ENCODE data around the gene ZNF8. TPM values are rescaled to one million over a fixed set of nuclear protein-coding genes. Genes with fewer than 3 reads are reported as not detected.
"Not testable (repeated sequence)": the region's sequence is repeated elsewhere in the genome, so short reads cannot be mapped to it uniquely, and the experiment has no call there.

The ZNF8 gene
- total RNA-seq, 2 experiments from 2014 or later, result 5.1 to 5.4 TPM

- ChIA-PET POLR2A (no interaction called here), CTCF (interaction anchor here (0.6 to 1.3 kb wide), 3 partner anchors 20 to 209 kb away, joined by 3 read pairs; no protein-coding TSS in a partner anchor)
- H3K36me3 Mint-ChIP-seq (ENCODE audit: low read depth), result peaks cover 74% of the 10 kb centered on the region
- peak within 1 kb of the TSS; percentile 98 for H3K27ac Mint-ChIP-seq
- H3K4me1 Mint-ChIP-seq, result peaks cover 44% of the 10 kb centered on the region
- H3K4me3 Mint-ChIP-seq, result peak within 1 kb of the TSS; percentile 91
- H3K9me3 Mint-ChIP-seq, result peaks cover 16% of the 10 kb centered on the region
- peak; percentile 96 for DNase-seq
- H3K27me3 Mint-ChIP-seq, result no peaks in the 10 kb centered on the region
Measured at GRCh38 chr19:58305065-58305931, 26.5 kb downstream of the ZNF8 start, which contains the start of gene ERVK3-1. Gene ERVK3-1, plus strand, starts transcription at chr19:58305377. Its CDS starts 6,792 bp downstream, at chr19:58312169.

DNA sequence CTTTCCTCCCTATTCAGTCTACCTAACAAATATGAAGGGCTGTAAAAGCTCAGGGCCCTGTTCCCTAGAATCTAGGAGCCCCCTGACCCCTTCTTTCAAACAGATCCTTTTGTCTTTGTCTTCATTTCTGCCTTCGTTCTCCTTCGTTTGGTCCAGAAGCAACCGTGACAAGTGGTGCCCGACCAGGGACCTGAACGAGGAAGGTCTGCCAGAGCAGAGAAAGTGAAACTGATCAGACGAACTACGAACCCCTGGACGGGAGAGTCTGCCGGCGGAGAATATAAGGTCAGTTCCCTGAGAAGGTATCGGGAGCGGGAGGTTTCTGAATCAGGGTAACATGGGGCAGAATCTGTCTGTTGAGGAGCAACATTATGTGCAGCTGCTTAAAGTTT, 27.2 kb downstream of the ZNF8 start:
- ChIA-PET CTCF (interaction anchor here (0.6 to 1.4 kb wide), 5 partner anchors 13 to 208 kb away, joined by 3 to 4 read pairs (median 3); partner anchors contain the start of gene ZNF497), POLR2A (no interaction called here)
- peaks cover 44% of the 10 kb centered on the region for H3K4me1 Mint-ChIP-seq
- H3K27me3 Mint-ChIP-seq, result no peaks in the 10 kb centered on the region
- H3K9me3 Mint-ChIP-seq, result peaks cover 13% of the 10 kb centered on the region
- H3K4me3 Mint-ChIP-seq, result peak overlapping the region; percentile 91
- H3K36me3 Mint-ChIP-seq (ENCODE audit: low read depth), result peaks cover 74% of the 10 kb centered on the region
- peak overlapping the region; percentile 98 for H3K27ac Mint-ChIP-seq
- DNase-seq, result peak; percentile 13

DNA sequence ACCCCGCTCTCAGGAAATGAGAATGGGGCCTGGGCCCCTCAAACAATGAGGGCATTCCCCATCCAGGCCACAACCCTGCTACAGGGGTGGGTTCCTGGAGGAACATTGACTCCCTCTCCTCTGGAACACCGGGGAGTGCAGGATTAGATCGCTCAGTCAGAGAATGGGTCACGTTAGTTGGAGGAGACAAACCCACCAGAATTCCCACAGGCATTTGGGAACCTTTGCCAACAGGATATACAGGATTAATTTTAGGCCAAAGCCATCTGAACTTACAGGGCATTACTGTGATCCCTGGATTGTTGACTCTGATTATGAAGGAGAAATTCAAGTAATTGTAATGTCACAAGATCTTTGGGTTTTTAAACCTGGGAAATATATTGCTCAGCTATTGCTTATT, 29.0 kb downstream of the ZNF8 start:
- no peak overlapping the region for H3K27ac Mint-ChIP-seq

GRCh38 chr19:58310685-58311084, 31.9 kb downstream of the ZNF8 start:
- POLR2A ChIA-PET, result not testable (repeated sequence)

More for the DNA sequence above, 29.0 kb downstream of the ZNF8 start:
- no peak overlapping the region for H3K4me3 Mint-ChIP-seq
- ChIA-PET CTCF (interaction anchor here (3.0 kb wide), 1 partner anchor 19 kb away, joined by 12 read pairs; the partner anchor contains the start of gene ZSCAN22), POLR2A (no interaction called here)
- H3K4me1 Mint-ChIP-seq, result peaks cover 44% of the 10 kb centered on the region
- peaks cover 81% of the 10 kb centered on the region for H3K36me3 Mint-ChIP-seq (ENCODE audit: low read depth)
- H3K27me3 Mint-ChIP-seq, result no peaks in the 10 kb centered on the region
- no peak for DNase-seq
- H3K9me3 Mint-ChIP-seq, result peaks cover 19% of the 10 kb centered on the region

DNA sequence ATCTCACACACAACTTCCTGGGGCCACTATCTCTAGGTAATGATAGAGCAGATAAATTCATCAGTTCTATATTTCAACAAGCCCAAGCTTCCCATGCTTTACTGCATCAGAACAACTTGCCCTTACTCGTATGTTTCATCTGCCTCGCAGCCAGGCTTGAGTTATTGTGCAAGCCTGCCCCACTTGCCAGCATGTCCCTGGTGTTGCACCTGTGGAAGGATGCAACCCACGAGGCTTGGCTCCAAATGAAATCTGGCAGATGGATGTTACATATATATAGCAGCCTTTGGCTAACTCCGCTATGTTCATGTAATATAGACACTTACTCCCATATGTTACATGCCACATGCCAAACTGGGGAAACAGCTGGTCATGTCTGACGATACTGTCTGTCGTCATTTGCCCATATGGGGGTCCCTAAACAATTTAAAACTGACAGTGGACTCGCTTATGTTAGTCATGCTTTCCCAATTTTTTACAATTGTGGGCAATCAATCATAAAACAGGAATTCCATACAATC, 32.6 kb downstream of the ZNF8 start:
- no peak for DNase-seq
- POLR2A ChIA-PET, result no interaction called here
- Mint-ChIP-seq H3K4me3 (no peak overlapping the region), H3K4me1 (peaks cover 24% of the 10 kb centered on the region), H3K27me3 (no peaks in the 10 kb centered on the region), H3K36me3 (ENCODE audit: low read depth) (peaks cover 87% of the 10 kb centered on the region), H3K9me3 (peaks cover 16% of the 10 kb centered on the region), H3K27ac (no peak overlapping the region)
- CTCF ChIA-PET, result no interaction called here

More at GRCh38 chr19:58310685-58311084, 31.9 kb downstream of the ZNF8 start:
- Mint-ChIP-seq H3K36me3 (ENCODE audit: low read depth) (peaks cover 88% of the 10 kb centered on the region), H3K9me3 (peaks cover 20% of the 10 kb centered on the region), H3K4me1 (peaks cover 31% of the 10 kb centered on the region)
- CTCF ChIA-PET, result interaction anchor here (3.0 kb wide), 1 partner anchor 16 kb away, joined by 12 read pairs; the partner anchor contains the start of gene ZSCAN22
- H3K27ac Mint-ChIP-seq, DNase-seq, H3K27me3 Mint-ChIP-seq, H3K4me3 Mint-ChIP-seq: not testable (repeated sequence)

DNA sequence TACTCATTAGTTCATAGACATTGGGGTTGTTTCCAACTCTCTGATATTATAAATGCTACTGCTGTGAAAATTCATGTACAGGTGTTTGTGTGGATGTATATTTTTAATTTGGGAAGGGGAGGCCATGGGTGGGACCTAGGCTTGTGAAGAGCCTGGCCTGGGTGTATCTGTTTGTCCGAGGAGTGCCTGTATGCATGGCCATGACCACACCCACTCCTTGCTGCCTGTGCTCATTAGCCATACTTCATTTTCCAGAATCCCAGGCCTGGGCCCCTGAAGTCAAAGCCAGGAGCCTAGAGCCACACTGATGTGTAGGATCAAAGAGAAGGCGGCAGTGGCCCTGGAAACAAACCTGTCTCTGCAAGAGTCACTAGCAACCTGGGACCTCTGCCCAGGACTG, 36.8 kb downstream of the ZNF8 start:
- H3K9me3 Mint-ChIP-seq, result peaks cover 14% of the 10 kb centered on the region
- H3K36me3 Mint-ChIP-seq (ENCODE audit: low read depth), result peaks cover 51% of the 10 kb centered on the region
- POLR2A ChIA-PET, result no interaction called here
- CTCF ChIA-PET, result no interaction called here
- no peaks in the 10 kb centered on the region for H3K27me3 Mint-ChIP-seq
- no peak for DNase-seq
- H3K4me1 Mint-ChIP-seq, result no peaks in the 10 kb centered on the region
- H3K27ac Mint-ChIP-seq, result no peak overlapping the region
- H3K4me3 Mint-ChIP-seq, result no peak overlapping the region

GRCh38 chr19:58317476-58318072, 38.8 kb downstream of the ZNF8 start:
- DNase-seq, result peak; percentile 38
- no peaks in the 10 kb centered on the region for H3K4me1 Mint-ChIP-seq
- H3K27me3 Mint-ChIP-seq, result no peaks in the 10 kb centered on the region
- H3K9me3 Mint-ChIP-seq, result peaks cover 5% of the 10 kb centered on the region
- H3K27ac Mint-ChIP-seq, result no peak overlapping the region
- ChIA-PET POLR2A (no interaction called here), CTCF (interaction anchor here (0.6 to 1.0 kb wide), 5 partner anchors 9 to 202 kb away, joined by 3 to 5 read pairs (median 4); partner anchors contain the start of genes ZBTB45 and ZSCAN22)
- H3K36me3 Mint-ChIP-seq (ENCODE audit: low read depth), result peaks cover 32% of the 10 kb centered on the region
- no peak overlapping the region for H3K4me3 Mint-ChIP-seq

DNA sequence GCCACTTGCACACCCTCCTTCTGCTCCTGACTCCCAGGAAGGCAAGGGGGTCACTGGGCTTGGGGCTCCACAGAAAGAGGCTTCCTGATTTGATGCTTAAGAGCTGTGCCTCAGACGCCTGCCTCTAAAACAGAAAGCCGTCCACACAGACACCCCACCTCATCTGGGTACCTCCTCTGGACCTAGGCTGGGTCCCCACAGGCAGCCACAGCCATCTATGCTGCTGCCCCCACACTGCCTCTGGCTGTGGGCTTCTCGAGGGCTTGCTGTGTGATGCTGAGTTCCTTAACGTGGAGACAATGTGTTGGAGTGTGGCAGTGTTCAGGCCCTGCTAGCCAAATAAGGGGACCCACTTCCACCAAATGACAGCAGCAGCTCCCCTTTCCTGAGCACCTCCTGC, 39.5 kb downstream of the ZNF8 start:
- ChIA-PET CTCF (interaction anchor here (1.3 kb wide), 1 partner anchor 196 kb away, joined by 3 read pairs; no protein-coding TSS in a partner anchor), POLR2A (no interaction called here)
- no peaks in the 10 kb centered on the region for H3K4me1 Mint-ChIP-seq
- H3K4me3 Mint-ChIP-seq, result no peak overlapping the region
- peaks cover 26% of the 10 kb centered on the region for H3K36me3 Mint-ChIP-seq (ENCODE audit: low read depth)
- no peak overlapping the region for H3K27ac Mint-ChIP-seq
- no peaks in the 10 kb centered on the region for H3K27me3 Mint-ChIP-seq
- DNase-seq, result no peak
- peaks cover 5% of the 10 kb centered on the region for H3K9me3 Mint-ChIP-seq

GRCh38 chr19:58319241-58319640, 40.5 kb downstream of the ZNF8 start:
- peaks cover 5% of the 10 kb centered on the region for H3K9me3 Mint-ChIP-seq
- no peaks in the 10 kb centered on the region for H3K4me1 Mint-ChIP-seq
- no peak overlapping the region for H3K27ac Mint-ChIP-seq
- ChIA-PET POLR2A (no interaction called here), CTCF (interaction anchor here (1.0 to 1.3 kb wide), 2 partner anchors 13 to 195 kb away, joined by 3 to 4 read pairs; no protein-coding TSS in a partner anchor)
- DNase-seq, result no peak
- H3K36me3 Mint-ChIP-seq (ENCODE audit: low read depth), result peaks cover 18% of the 10 kb centered on the region
- no peak overlapping the region for H3K4me3 Mint-ChIP-seq
- H3K27me3 Mint-ChIP-seq, result no peaks in the 10 kb centered on the region

GRCh38 chr19:58325311-58326022, 46.7 kb downstream of the ZNF8 start:
- no peak overlapping the region for H3K27ac Mint-ChIP-seq
- H3K27me3 Mint-ChIP-seq, result no peaks in the 10 kb centered on the region
- CTCF ChIA-PET, result interaction anchor here (2.8 kb wide), 1 partner anchor 16 kb away, joined by 12 read pairs; no protein-coding TSS in a partner anchor
- H3K36me3 Mint-ChIP-seq (ENCODE audit: low read depth), result no peaks in the 10 kb centered on the region
- no peak for DNase-seq
- no peak overlapping the region for H3K4me3 Mint-ChIP-seq
- no peaks in the 10 kb centered on the region for H3K9me3 Mint-ChIP-seq
- H3K4me1 Mint-ChIP-seq, result no peaks in the 10 kb centered on the region
- POLR2A ChIA-PET, result no interaction called here

DNA sequence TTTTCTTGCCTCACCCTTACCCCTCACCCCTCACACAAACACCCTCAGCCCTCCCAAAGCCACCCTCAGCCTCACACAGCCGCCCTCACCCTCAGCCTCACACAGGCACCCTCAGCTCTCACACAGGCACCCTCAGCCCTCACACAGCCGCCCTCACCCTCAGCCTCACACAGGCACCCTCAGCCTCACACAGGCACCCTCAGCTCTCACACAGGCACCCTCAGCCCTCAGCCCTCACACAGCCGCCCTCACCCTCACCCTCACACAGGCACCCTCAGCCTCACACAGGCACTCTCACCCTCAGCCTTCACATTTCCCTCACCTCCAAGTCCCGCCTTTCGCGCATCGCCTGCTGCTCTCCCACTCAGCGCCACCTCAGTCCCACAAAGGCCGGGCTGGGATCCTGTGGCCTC, 47.8 kb downstream of the ZNF8 start:
- CTCF ChIA-PET, result interaction anchor here (0.6 to 2.8 kb wide), 4 partner anchors 9 to 193 kb away, joined by 3 to 12 read pairs (median 4); partner anchors contain the start of gene ZBTB45
- POLR2A ChIA-PET, result interaction anchor here (1.3 kb wide), 1 partner anchor 82 kb away, joined by 3 read pairs; the partner anchor contains the start of gene ZNF584
- no peak overlapping the region for H3K4me3 Mint-ChIP-seq
- H3K36me3 Mint-ChIP-seq (ENCODE audit: low read depth), result no peaks in the 10 kb centered on the region
- no peaks in the 10 kb centered on the region for H3K9me3 Mint-ChIP-seq
- no peaks in the 10 kb centered on the region for H3K4me1 Mint-ChIP-seq
- no peak overlapping the region for H3K27ac Mint-ChIP-seq
- H3K27me3 Mint-ChIP-seq, result no peaks in the 10 kb centered on the region
- DNase-seq, result no peak

Data from activated CD4-positive, alpha-beta T cell treated with anti-CD3 and anti-CD28 coated beads, Interleukin-2, amount 10 ng/mL, durations not matched to agents 7 days and 5 days (primary cell).